Dendritic cell treated with granulocyte-macrophage colony-stimulating factor and Interleukin-4, amounts not matched to agents 40 ng/mL and 50 ng/mL, for 4 days (primary cell): ENCODE data around the gene NBPF1.
"Not testable (repeated sequence)": the region's sequence is repeated elsewhere in the genome, so short reads cannot be mapped to it uniquely, and the experiment has no call there.

Experiments used
- H3K27ac Mint-ChIP-seq: one replicate; pipeline ENCODE4 v1.8.0; 2022; ENCODE audit warnings: mild to moderate bottlenecking, mixed read lengths
- H3K27me3 Mint-ChIP-seq: one replicate; pipeline ENCODE4 v1.8.0; 2022; ENCODE audit warnings: mild to moderate bottlenecking, mixed read lengths
- H3K36me3 Mint-ChIP-seq: one replicate; pipeline ENCODE4 v1.8.0; 2022; ENCODE audit warnings: low read depth, mixed read lengths
- H3K4me1 Mint-ChIP-seq: one replicate; pipeline ENCODE4 v1.8.0; 2022; ENCODE audit warnings: low read depth, mixed read lengths
- H3K4me3 Mint-ChIP-seq: one replicate; pipeline ENCODE4 v1.8.0; 2022; ENCODE audit warnings: mild to moderate bottlenecking, moderate library complexity, mixed read lengths
- H3K9me3 Mint-ChIP-seq: one replicate; pipeline ENCODE4 v1.8.0; 2022; ENCODE audit warnings: mixed read lengths
- intact Hi-C: fragments of 100-400 bp; cut with micrococcal nuclease; formaldehyde crosslinking; loops from one replicate; pipeline ENCODE4 v1.15.0; 2022

The NBPF1 gene

DNA sequence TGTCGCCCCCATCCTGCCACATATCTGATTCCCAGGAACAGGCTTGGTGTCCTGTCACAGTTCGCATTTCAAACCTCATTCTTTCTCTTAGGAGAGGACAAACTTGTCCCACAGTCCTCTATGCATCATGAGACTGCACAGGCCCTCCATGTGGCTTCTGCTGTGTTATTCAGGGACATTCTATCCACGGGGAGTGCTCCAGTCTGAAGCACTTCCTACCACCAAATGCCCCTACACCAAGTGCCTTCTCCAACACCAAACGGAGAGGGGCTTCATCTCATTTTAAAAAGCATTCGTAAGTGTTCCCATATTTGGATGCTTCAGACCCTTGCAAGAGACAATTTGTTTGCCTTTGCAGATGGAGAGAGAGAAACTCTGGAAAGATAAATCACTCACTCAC, 25.3 kb downstream of the NBPF1 start:
- H3K4me3 Mint-ChIP-seq, intact Hi-C loops, H3K27me3 Mint-ChIP-seq, H3K4me1 Mint-ChIP-seq, H3K9me3 Mint-ChIP-seq, H3K27ac Mint-ChIP-seq: not testable (repeated sequence)
- H3K36me3 Mint-ChIP-seq, result peaks cover 39% of the 10 kb centered on the region

DNA sequence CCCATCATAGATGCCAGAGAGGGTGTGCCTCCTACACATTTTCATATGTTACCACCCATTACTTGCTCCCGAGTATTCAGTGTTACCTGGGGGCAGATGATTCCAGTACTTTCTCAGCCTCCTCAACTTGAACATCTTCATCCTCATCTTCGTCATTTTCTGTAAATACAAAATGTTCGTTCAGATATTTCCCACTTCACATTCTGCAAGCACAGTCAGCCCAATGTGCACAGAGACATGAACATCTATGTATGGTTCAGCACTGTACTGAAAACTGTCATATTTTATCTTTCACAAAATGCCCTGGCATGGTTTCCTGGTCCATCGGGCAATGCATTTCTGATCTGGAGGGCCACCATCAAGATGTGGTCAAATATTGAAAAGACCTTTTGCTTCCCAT, 25.7 kb downstream of the NBPF1 start:
- H3K4me3 Mint-ChIP-seq, H3K9me3 Mint-ChIP-seq, H3K4me1 Mint-ChIP-seq, H3K27ac Mint-ChIP-seq, intact Hi-C loops, H3K27me3 Mint-ChIP-seq: not testable (repeated sequence)
- peaks cover 43% of the 10 kb centered on the region for H3K36me3 Mint-ChIP-seq

DNA sequence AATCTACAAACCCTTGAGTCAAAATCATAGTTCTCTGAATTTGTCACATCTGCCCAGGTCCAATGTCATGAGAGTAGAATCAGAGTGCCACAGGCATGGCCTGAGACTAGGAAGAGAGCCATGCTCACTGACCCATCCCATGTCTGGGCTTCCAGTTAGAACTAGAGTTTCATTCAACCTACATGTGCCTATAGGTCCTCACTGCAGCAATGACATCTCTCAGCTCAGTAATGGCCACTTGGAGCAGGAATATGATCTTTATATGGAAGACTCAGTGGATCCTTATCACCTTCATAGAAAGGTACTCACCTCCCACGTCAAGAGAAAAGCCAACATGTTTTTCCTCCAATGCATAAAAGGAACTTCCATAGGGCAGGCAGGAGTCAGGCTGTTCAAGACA, 48.0 kb downstream of the NBPF1 start:
- H3K9me3 Mint-ChIP-seq, H3K4me1 Mint-ChIP-seq, intact Hi-C loops, H3K27me3 Mint-ChIP-seq, H3K27ac Mint-ChIP-seq, H3K4me3 Mint-ChIP-seq, H3K36me3 Mint-ChIP-seq: not testable (repeated sequence)

DNA sequence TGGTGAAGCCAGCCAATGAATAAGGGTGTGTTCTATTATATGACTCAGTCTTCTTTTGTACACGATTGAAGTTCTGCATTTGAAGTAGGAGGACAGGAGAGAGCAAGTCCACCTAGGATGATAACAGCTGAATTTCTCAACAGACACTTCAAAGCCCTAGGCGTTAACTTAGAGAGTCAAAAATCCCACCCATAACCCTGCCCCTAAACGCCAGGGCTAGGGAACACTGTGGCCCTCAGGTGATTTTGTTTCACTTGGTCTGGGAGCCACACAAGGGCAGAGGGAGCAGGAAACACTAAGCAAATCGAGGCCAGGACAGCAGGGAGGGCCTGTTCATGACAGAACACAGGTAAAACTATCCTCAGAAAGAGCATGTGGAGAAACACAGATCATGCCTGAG, 52.3 kb downstream of the NBPF1 start:
- H3K4me3 Mint-ChIP-seq, H3K36me3 Mint-ChIP-seq, H3K4me1 Mint-ChIP-seq, H3K9me3 Mint-ChIP-seq, intact Hi-C loops, H3K27me3 Mint-ChIP-seq, H3K27ac Mint-ChIP-seq: not testable (repeated sequence)

DNA sequence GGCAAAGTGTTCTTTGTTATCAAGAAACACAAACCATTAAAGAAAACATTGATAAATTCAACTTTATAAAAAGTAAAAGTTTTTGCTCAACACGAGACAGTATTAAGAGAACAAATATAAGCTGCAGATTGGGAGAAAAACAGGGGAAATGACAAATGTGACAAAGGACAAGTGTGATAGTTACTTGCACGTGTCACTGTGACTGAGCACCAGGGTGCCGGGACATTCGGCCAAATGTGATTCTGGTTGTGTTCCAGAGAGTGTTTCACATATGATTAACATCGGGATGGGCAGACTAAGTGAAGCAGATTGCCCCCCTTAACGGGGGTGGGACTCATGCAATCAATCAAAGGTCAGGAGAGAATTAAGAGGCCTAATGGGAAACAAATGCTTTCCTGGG, 52.9 kb downstream of the NBPF1 start:
- H3K4me3 Mint-ChIP-seq, H3K27me3 Mint-ChIP-seq, H3K4me1 Mint-ChIP-seq, H3K27ac Mint-ChIP-seq, H3K9me3 Mint-ChIP-seq, intact Hi-C loops, H3K36me3 Mint-ChIP-seq: not testable (repeated sequence)

DNA sequence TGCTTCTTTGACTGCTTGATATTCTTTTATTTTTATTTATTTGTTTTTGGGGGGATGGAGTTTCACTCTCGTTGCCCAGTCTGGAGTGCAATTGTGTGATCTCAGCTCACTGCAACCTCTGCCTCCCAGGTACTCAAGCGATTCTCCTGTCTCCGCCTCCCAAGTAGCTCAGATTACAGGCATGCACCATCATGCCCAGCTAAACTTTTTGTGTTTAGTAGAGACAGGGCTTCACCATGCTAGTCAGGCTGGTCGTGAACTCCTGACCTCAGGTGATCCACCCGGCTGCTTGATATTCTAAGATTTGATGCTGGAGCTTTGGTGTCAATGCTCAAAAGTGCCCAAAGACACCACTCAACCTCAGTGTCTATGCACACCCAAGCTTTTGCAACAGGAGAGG, 53.7 kb downstream of the NBPF1 start:
- H3K4me3 Mint-ChIP-seq, H3K27ac Mint-ChIP-seq, H3K4me1 Mint-ChIP-seq, H3K36me3 Mint-ChIP-seq, intact Hi-C loops, H3K9me3 Mint-ChIP-seq, H3K27me3 Mint-ChIP-seq: not testable (repeated sequence)

DNA sequence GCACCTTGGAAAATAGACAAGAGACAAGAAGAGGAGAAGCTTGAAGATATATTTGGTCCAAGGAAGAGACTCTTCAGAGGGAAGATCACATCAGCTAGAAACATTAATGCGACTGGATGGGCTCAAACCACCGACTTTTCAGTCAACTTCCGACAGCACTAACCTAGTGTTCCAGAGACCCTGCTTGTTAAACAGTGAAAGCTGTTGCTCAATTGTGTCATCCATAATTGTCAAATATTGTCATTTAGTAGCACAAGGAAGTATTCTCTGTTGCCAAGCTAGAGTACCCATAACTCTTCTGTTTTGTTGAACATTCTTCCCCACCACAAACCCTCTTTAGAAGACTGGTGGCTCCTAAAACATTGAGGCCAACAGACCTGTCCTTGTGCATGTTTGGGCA, 56.3 kb downstream of the NBPF1 start:
- H3K4me1 Mint-ChIP-seq, H3K27ac Mint-ChIP-seq, intact Hi-C loops, H3K36me3 Mint-ChIP-seq, H3K9me3 Mint-ChIP-seq, H3K27me3 Mint-ChIP-seq, H3K4me3 Mint-ChIP-seq: not testable (repeated sequence)

DNA sequence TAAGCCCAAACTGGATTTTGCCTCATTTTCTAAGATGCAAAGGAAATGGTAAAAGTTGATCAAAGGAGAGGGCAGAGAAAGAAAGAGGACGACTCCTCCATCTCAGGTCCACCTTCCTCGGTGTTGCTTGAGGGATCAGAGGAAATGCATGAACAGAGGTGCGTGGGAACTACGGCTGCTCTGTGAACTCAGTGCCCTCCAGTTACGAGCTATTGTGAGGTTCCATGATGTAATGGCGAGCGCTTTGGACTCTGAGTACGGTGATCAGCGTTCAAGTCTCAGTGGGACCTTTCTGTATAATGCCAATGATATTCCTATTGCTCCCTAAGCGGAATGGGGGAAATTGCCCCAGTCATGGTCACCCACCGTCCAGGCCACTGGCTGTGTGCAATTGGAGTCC, 60.1 kb downstream of the NBPF1 start:
- H3K27me3 Mint-ChIP-seq, H3K27ac Mint-ChIP-seq, H3K9me3 Mint-ChIP-seq, intact Hi-C loops, H3K4me1 Mint-ChIP-seq, H3K36me3 Mint-ChIP-seq, H3K4me3 Mint-ChIP-seq: not testable (repeated sequence)

DNA sequence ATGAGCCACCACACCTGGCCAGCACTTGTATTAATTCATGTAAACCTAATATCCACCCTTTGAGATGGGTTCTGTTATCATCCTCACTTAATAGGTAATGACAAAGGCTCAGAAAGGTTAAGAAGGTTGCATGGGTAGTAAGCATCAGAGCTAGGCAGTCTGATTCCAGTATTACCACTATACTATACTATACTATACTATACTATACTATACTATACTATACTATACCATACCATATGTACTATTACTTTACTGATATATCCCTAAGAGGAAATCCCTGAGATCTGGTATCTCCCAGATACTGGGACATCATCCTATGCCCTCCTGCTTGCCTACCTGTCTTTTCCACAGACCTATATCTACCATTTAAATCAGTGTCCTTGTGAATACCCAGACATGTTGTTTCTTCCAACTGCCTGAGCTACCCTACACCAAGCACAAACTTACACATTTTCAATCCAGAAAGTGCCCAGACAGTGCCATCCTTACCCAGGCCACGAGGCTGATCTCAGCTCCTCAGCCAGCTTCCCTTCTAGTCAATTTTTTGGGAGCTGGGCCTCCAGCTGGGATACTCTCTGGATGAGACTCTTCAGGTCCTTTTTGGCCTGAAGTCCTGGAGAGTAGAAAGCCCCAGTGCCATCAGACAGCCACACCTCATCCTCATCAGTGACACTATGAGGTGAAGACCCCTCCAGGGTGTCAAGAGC, 63.0 kb downstream of the NBPF1 start:
- H3K36me3 Mint-ChIP-seq, H3K27me3 Mint-ChIP-seq, H3K4me3 Mint-ChIP-seq, H3K9me3 Mint-ChIP-seq, intact Hi-C loops, H3K27ac Mint-ChIP-seq, H3K4me1 Mint-ChIP-seq: not testable (repeated sequence)

DNA sequence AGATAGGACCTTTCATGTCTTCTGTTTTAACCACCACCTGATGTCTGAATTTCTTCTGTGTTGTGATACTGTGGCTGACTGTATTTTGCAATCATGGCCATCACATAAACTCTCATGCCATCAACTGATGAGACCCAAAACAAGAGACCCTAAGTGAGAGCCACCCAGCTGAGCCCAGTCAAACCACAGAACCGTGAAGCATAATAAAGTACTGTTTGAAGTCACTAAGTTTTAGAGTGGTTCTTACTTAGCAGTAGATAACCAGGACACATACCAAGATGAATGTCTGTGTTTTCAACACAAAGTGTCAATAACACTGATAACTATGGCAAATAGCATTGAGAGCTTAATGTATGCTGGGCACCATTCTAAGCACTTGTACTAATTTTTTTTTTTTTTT, 63.8 kb downstream of the NBPF1 start:
- H3K9me3 Mint-ChIP-seq, H3K4me3 Mint-ChIP-seq, H3K36me3 Mint-ChIP-seq, intact Hi-C loops, H3K27me3 Mint-ChIP-seq, H3K27ac Mint-ChIP-seq, H3K4me1 Mint-ChIP-seq: not testable (repeated sequence)

DNA sequence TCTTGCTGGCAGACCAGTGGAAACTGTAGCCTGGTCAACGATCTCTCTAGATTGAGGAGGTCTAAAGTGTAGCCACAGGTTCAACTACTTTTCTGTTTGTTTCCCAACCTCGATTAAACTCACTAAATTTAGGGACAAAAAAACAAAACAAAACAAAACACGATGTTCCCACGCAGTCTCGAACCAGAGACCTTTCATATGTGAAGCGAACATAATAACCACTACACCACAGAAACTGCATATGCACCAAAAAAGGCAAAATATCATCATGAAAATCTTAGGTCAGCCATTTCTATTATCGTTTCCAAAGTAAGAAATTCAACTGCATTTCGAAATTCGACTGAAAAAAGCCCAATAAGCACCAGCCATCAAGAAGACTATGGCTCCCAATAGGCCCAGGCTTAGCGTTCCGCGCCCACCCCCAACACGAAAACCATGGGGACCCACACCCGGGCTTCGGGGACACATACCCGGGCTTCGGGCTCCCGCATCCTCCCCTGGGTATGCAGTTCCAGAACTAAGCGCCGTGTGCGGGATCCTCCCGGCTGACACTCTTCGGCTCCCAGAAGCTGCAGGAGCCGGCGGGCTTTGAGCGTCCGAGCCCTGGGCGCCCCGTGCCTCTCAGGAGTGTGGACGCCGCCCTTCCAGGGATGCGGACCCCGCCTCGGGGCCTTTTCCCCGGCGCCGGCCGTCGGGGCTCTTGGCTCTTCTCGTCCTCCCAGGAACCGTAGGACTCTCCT, 65.7 kb downstream of the NBPF1 start:
- H3K36me3 Mint-ChIP-seq, H3K4me1 Mint-ChIP-seq, H3K27ac Mint-ChIP-seq, H3K27me3 Mint-ChIP-seq, H3K4me3 Mint-ChIP-seq, intact Hi-C loops, H3K9me3 Mint-ChIP-seq: not testable (repeated sequence)

DNA sequence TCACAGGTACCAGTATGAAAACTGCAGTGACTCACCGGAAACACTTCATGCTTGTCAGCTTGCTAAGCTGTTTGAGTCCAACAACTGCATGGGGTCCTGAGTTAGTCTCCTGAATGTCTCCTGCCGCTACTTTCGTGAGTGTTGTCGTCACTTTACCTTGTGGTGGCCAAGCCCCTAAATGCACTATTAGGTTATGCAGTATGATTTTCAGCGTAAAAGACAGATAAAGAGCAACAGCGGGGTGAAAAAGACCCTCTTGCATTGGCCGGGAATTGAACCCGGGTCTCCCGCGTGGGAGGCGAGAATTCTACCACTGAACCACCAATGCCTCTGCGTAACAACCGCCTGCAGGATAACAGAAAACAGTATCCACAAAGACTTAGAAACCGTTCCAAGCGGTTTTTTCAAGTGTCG, 67.7 kb downstream of the NBPF1 start:
- H3K36me3 Mint-ChIP-seq, H3K27me3 Mint-ChIP-seq, H3K4me1 Mint-ChIP-seq, H3K27ac Mint-ChIP-seq, H3K9me3 Mint-ChIP-seq, intact Hi-C loops, H3K4me3 Mint-ChIP-seq: not testable (repeated sequence)

DNA sequence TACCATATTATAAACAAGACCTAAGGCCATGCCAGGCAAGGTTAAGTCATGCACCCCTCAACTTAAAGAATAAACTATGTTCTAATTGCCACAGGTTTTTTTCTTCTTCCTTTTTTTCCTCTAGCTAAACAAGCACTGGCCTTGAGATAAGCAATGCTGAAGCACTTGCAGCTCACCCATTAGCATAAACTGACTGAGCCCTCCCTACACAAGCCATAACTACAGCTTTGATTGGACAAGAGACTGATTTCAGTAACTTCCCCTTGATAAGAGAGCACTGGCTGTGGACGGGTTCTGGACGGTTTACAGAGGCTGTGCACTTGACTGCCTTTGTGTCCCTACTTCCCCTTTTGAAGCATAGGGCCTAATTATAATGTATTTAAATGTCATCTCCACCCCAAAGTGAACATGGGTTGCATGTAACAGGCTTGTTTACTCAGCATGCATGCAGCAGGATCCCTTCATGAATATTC, 72.9 kb downstream of the NBPF1 start:
- H3K27ac Mint-ChIP-seq, H3K4me3 Mint-ChIP-seq, H3K9me3 Mint-ChIP-seq, intact Hi-C loops, H3K36me3 Mint-ChIP-seq: not testable (repeated sequence)
- Mint-ChIP-seq H3K4me1 (peaks cover 12% of the 10 kb centered on the region), H3K27me3 (peaks cover 12% of the 10 kb centered on the region)

DNA sequence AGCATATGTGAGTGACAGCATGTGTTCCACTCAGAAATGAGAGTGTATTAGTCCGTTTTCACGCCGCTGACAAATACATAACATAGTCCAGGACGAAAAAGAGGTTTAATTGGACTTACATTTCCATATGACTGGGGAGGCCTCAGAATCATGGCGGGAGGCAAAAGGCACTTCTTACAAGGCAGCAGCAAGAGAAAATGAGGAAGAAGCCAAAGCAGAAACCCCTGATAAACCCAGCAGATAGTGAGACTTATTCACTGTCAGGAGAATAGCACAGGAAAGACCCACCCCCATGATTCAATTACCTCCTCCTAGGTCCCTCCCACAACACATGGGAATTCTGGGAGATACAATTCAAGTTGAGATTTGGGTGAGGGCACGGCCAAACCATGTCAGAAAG, 75.8 kb downstream of the NBPF1 start:
- H3K27ac Mint-ChIP-seq, H3K9me3 Mint-ChIP-seq, intact Hi-C loops, H3K36me3 Mint-ChIP-seq, H3K4me3 Mint-ChIP-seq: not testable (repeated sequence)
- H3K4me1 Mint-ChIP-seq, result peaks cover 21% of the 10 kb centered on the region
- peaks cover 35% of the 10 kb centered on the region for H3K27me3 Mint-ChIP-seq

DNA sequence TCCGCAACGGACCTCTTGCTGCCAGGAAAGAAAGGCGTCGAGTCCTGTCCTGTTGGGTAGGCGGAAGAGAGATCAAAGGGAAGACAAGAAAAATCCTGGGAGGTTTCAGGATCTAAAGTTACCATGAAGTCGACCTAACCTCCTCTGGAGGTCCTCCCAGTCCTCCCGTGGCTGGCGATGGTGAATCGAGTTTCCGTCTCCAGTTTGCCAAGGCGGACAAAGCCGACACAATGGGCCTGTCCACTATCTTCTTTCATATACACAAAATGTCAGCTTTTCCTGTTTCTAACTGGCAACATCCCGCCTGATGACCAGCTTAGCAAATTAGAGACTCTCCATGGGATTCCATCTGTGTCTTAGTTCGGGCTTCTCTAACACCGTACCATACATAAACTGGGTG, 76.6 kb downstream of the NBPF1 start:
- H3K36me3 Mint-ChIP-seq, H3K9me3 Mint-ChIP-seq, intact Hi-C loops, H3K27ac Mint-ChIP-seq, H3K4me3 Mint-ChIP-seq: not testable (repeated sequence)
- Mint-ChIP-seq H3K27me3 (peaks cover 42% of the 10 kb centered on the region), H3K4me1 (peaks cover 21% of the 10 kb centered on the region)
